CD4-positive, alpha-beta T cell treated with Interleukin-6 for 4 hours (primary cell): ENCODE results near the gene IL17RD.

Experiments used
- DNase-seq: peaks from one replicate; pipeline ENCODE4 v3.0.0-alpha.2; 2020; ENCODE audit warnings: mixed read lengths

IL17RD gene

DNA sequence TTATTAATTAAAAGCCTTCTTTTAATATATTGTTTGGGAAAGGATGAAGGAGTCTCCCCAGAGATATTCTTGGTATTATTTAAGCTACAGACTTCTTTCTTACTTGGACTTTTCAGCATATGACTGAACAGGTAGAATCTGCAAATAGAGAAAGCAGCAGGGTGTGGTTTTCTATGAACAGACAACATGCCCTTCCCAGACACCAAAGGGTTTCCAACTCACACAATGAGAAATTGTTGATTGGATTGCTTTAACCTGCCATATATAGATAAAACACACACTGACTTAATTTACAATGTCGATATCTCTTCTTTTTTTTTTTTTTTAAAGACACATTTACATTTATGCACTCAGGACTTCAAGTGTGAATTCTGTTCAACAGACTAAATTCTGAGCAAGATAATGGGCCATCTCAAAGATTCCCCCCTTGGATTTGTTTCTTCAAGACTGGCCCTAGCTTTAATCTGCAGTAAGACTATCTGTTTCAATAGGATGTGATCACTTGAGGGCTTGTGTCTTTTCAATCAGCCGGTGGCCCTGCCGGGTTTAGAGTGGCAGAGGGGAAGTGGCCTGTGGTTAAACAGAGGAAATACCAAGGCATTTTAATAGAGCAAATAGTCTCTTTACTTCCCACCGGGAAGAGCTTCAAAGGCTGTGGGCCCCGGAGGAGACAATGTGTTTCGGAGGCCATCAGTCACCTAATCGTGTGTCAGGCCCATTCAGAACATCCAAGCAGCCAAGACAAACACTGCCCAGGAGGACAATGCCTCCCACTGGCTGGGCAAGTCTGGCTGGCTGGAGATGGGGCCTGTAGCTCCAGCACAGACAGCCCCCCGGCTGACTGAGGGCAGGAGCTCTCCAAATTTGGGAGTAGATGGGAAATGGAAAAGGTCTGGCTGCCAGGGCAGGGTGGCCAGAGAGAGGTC, 6.1 kb downstream of the IL17RD start:
- peak; percentile 6 for DNase-seq

DNA sequence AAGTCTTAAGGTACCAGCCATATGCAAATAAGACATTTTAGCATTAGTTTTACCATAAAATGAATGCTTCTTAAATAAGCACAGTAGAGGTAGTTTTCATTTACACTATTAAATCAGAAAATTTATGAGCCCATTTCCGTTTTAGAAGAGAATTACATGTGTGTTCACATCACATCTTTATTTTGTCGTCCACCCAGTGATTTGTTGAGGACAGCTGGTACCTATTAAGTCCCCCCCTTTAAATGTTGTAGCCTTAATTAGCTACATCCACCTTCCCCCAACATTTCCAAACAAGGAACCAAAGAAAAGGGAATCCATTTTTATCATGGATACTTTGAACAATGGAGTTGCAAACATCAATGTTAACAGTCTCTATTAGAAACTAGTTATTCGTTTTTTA, 6.8 kb downstream of the IL17RD start:
- no peak for DNase-seq

DNA sequence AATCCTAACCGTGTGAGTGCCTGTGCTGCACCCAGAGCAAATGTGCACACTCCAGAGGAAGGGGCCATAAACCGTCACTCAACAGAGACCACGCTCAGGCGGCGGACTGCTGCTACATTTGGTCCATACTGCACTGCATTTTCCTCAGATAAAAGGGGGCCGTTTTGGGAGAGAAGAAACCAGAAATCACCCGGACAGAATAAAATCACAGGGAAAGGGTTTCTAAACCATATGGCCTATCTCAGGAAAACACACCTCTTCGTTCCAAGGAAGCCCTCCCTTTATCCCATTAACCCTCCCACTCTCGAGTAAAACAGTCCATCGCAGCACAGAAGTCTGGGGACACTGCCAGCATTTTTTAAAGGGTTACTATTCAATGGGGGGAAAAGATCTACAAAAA, 7.6 kb downstream of the IL17RD start:
- no peak for DNase-seq

DNA sequence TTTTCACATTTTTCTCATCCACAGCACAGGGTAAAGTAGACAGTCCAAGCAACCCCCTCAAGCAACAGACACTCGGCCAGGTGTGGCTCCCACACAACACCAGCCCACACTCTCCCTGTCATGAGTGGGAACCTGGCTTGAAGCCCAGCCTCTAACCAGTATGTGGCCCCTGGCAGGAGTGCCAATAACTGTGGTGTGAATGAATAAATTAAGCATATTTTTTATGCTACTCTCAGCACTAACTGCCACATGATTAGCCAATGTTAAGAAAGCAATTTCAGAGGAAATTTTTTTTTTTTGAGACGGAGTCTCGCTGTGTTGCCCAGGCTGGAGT, 9.9 kb downstream of the IL17RD start:
- no peak for DNase-seq

DNA sequence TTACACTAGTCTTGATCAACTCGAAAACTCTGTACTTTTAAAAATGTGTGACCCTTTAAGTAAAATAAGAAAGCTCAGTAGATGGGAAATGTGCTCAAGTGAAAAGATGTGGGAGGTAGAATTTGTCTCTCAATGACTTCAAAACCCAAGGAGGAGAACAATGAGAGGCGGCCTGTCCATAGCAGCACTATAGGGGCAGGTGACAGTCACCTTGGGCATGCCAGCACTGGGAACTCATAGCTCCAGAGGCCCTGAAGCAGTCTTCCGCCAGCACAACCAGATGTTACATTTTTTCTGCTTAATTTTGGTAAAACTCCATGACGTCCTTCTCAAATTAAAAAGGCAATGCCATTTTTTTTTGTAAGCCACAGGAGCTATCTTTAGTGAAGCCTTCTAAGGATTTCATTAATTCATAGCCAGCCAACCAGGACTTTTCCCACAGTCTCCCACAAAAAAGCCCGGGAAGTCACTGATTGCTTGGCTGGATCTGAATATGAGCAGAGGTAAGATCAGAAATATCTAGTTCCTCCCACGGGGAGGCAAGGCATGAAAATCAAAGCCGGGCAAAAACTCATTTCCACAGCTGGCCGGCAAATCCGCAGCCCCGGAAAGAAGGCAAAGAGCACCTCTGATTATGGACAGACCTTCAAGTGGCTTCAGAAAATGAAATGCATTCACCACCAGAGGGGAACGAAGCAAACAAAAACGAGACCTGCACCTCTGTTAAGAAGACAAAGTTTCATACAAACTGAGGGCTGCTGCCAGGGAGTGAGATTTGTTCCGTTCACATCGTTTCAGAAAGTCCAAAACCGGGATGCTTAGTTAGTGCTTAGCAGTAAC, 10.5 kb downstream of the IL17RD start:
- DNase-seq: no peak

DNA sequence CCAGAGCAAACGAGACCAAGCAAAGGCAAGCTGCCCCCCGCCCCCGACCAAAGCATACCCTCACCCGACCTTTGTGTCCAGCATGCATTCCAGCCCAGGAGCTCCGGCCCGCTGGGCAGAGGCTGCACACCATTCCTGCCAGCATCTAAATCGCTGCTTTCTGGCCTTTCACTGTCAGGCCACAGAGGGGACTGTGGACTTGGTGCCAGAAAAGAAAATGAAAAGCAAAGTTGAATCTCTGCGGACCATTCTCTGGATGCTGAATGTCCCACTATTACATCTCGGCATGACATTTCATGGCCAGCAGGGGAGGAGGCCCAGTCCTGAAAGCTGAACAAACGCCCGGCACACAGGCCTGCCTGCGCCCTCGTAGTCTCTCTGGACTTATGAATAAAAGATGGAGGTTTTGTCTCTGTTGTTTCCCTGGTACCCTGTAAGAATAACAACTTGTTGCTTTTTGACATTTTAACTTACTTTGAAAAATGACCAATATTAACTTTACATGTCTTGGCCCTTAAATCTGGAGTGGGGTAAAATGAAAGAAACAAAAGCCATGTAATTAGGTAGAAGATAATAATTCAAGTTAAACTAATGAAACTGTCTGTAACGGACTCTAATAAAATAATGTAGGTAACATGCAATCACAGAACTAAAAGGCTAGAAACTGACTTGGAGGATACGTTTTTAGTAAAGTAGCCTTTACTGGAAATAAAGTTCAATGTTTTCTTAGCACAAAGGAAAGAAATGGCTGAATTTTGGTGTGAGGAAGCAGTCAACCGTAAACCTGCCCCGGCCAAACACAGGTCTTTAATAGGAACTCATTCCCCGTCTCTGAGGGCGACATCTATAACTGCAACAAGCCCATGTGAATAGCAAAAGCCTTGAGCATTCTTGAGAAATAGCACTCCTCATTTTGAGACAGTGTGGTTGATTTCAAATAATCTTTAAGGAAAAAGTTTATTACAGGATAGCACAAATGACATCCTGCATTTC, 12.7 kb downstream of the IL17RD start:
- no peak for DNase-seq

DNA sequence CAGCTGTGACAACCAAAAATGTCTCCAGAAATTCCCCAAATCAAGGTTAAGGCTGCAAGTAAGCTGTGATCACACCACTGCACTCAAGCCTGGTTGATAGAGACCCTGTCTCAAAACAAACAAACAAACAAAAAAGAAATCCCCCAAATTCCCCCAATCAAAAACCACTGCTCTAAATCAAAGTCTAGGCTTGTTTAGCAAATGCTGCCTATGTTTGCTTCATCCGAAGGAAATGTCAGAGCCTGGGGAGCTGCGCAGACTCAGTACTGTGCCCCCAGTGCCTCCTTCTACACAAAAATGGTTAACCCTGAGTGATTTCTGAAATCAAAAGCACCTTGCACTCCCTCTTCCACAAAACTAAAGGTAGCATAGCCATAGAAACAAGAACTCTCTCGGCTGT, 13.4 kb downstream of the IL17RD start:
- DNase-seq: no peak

DNA sequence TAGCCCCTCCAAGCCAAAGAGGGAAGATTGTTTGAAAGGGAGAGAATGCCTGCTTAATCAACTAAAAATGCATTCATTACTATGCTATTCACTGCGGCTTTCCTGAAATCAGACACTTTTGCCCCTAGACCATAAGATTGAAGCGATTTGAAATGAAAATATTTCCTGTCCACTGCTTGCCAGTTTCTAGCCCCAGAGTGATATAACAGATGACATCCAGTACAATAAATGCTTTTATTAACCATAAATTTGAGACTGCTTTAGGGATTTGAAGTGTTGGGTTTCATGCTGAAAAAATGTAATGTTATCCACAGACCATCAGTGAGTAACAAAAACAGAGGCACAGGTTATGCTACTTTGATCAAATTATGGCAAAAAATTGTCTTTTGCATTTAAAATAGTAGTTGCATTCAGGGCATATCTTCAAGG, 14.1 kb downstream of the IL17RD start:
- no peak for DNase-seq

DNA sequence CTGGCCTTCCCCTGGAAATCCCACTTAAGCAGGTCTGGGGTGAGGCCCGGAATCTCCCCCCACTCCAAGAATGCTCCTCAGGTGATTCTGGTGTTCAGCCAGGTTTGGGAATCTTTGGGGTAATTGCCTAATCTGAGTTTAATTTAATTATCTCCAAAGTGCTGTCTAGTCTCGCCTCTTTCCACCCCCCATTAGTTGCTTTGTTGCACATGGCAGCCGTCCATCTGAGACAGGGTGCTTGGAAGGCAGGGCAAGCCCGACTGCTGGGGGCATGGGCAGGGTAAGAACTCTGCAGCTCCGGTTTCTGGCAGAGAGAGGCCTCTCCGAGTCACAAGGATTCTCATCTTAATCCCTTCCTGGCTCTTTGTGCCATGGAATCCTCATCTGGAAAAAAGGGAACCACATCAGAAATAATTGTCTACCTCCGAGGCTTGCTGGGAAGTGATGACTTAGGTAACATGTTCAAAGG, 15.0 kb downstream of the IL17RD start:
- no peak for DNase-seq

DNA sequence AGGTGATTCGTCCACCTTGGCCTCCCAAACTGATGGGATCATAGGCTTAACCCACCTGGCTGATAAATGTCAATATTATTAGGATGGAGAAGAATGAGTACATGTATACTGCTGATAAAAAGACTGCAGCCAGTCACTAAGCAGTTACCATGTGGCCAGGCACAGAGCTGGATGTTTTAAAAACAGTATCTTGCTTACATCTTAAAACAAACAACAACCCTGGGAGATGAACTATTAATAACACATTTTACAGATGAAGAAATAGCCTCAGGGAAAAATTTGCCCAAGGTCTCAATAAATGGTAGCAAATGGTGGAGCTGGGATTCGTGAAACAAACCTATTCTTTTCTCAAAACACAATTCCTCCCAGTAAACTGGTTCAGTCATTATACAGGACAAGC, 18.1 kb downstream of the IL17RD start:
- DNase-seq: no peak

DNA sequence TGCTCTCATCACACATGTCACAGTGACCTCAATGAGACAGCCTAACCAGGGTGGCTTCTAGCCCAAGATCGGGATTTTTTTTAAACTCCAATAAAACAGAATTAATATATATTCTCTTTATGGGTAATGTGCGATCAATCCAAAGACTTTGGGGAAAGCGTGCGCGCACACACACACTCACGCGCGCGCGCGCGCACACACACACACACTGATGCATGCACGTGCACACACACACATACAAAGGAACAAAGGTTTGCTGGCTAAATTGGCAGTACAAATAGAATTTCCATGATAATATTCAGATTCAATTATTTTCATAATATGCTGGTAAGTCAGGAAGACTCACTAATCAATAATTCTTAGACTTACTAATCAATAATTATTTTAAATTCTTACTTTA, 19.3 kb downstream of the IL17RD start:
- DNase-seq: no peak

DNA sequence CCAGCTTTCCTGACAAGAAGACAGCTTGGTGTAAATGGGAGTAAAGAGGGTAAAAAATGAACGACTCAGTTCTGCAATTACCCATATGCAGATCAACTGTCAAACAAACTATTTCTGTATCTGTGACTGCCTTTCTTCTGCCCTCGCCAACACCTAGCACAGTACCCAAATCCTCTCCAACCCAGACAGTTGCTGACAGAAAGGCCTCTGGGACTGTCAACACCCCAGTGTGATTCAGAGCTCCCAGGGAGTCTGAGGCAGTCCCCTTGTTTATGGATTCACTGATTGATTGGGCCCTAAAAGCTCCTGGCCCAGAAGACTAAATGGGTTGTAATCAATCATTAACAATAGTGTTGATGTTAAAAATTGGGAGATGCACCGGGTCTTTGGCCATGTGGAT, 20.2 kb downstream of the IL17RD start:
- no peak for DNase-seq

DNA sequence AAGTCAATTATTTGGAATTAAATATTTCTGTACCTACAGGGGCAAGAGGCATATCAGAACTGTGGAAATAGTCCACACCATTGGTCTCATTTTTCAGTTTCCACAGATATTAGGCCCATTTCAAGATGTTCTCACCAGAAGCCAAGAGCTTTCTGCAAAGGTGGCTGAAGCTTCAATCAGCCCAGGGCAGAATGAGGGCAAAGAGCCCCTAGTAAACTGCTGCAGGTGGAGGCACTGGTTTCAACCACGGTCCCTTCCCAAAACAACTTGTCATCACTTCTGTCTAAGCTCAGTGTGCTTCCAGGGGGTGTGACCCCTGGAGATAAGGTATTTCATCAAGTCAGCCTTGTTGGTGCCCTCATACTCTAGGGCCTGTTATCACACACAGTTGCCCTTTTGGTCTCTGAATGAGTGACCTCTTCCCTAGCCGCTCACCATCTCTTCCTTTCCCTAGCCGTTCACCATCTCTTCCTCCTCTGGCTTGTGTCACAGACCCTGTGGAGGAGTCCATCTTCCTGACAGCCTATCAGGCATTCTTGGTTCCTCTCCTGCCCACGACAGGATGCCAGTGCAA, 21.2 kb downstream of the IL17RD start:
- no peak for DNase-seq

DNA sequence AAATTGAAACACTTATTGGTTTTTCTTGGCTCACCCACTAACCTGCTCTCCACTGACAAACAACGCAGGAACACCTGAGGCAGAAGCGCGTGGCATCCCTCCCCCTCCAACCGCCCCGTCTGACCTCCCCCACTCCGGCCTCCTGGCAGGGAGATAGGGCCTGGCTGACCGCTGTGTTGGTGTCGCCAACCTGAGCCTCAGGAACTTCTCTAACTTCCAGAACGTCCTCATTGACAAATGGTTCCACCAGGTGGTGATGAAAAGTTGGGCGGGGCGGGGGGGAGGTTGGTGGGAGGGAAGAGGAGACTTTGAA, 22.8 kb downstream of the IL17RD start:
- no peak for DNase-seq

DNA sequence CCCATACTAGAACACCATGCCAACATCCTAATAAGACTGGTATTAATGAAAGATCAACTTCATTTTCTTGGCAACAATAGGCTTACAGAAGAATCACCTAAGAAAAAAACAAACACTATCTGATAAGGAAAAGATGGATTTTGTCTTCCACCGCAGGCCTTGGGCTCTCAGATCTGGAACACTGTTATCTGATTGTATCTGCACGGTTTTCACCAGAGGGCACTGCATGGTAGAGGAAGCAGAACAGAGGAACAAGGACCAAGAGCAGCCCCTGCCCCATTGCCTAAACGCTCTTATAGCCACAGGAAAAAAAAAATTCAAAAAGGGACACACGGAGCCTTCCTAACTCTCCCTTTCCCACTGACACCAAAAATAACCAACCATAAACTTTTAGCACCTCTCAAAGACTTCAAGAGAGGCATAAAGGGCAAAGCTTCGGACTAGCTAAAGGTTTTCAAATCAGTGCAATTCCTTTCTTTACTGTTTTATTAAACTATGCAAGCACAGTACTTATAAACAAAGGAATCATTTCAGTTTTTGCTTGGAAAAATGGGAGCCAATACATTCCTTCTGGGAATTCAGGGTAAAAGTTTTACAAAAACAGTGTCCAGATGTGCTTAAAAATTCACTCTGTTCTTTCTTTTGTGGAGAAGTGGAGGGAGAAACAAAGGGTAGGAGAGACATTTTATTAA, 23.3 kb downstream of the IL17RD start:
- no peak for DNase-seq

DNA sequence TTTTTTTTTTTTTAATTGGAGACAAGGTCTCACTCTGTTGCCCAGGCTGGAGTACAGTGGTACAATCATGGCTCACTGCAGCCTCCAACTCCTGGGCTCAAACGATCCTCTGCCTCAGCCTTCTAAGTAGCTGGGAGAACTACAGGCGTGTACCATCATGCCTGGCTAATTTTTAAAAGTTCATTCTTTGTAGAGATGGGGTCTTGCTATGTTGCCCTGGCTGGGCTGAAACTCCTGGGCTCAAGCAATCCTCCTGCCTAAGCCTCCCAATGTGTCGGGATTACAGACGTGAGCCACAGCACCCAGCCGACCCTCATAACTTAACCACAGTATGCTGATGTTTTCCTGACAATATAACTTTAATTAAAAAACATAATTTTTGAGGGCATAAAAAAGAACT, 24.3 kb downstream of the IL17RD start:
- no peak for DNase-seq

DNA sequence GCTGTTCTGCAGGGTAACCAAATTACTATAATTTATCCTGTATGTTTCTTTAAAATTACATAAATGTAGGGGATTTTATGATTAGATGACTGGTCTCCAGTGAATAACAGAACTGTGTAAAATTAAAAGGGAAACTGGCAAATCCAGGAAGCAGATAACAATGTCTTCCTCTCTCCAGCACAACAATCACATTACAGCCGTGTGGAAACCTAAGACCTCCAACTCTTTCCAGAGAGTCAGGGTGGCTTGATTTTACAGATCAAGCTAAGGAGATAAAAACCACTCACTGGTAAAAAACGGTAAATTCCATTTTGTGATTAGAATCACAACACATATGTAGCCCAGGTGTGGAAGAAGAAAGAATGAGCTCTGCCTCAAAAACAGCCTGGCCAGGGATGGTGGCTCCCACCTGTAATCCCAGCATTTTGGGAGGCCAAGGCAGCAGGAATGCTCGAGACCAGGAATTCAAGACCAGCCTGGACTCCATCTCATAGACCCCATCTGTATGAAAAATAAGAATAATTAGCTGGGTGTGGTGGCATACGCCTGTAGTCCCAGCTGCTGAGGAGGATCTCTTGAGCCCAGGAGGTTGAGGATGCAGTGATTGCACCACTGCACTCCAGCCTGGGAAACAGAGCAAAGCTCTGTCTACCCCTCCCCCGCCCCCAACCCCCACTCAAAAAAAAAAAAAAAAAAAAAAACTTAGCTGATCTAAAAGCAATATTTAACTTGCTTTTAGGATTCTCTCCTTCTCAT, 29.0 kb downstream of the IL17RD start:
- DNase-seq: no peak

DNA sequence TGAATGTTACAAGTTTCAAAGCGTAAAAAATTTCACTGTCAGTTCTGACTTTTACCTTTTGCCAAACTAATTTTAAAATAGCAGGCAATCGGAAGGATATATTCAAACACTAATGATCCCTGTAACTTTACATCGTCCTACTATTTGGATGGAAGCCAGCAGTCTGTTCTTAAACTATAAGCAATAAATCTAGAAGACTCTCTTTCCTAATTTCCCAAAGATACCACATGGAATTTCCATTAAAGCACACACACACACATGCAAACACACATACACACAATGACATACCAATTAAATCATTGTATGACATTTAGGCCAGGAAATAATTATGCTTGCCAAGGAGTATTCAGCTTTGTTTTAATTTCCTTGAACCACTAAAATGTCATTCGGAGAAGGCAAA, 32.0 kb downstream of the IL17RD start:
- DNase-seq: no peak

DNA sequence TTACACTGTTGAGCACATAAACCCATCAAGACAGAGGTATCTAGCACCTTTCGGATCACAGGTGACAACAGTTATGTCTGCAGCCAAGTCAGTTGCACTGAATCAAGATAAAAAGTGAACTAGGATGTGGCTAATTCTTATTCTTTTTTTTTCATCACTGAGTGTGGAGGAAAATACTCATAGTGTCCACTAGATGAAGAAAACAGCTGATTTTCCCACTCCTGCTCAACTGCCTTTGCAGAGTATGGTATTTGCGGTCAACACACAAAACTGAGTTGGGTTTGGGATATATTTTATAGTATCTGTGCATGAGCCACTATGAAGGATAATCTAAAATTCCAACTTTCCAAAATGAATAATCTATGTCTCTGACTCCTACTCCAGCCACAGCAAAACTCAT, 32.5 kb downstream of the IL17RD start:
- DNase-seq: no peak

DNA sequence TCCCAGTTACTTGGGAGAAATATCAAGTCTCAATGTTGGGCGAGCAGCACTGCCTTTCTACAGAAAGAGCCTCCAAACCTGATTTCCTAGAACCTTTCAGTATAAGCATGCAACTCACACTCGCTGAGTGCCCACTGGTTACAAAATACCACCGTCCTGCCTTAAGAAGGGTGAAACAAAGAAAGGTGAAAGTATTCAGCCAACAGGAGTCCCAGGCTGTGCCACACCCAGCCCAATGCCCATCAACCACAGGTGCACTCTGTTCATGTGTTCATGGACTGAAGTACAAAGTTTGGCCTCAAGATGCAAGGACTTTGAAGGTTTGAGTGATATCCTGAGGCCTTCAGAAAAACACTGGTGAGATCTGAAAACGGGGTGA, 34.0 kb downstream of the IL17RD start:
- DNase-seq: no peak

DNA sequence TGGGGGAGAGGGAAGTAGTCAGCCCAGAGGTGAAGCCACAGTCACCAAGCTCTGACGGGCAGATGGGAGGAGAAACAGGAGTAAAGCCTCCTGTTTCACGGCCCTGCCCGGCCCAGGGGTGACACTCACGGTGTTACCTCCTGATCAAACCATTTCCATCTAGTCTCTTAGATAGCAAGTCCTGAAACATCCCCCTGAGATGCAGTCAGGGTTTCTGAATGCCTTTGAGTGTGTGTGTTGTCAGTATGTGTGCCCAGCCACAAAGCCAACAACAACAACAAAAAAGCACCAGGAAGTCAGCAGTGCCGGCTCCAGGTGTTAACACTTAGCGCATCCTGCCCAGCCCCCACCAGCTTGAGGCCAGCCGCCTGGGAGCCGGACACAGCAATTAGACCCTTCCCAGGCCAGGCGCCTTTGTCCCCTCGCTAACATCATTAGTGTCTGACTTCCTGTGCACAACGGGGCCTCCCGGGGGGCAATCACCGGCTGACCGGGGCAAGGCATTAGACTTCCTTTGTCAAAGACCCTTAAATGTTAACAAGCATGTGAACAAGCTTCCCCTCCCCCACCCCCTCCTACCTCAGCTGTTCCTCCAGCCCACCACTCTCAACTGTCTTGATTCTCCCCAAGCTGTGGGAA, 34.5 kb downstream of the IL17RD start:
- no peak for DNase-seq
